GM21529 (cell line): ENCODE data around the gene SRSF3.
A peak's percentile ranks its signal among the peaks of the same experiment; 100 is the strongest.

Source experiments
- ATAC-seq: cut with Tn5 transposase; IDR thresholded peaks from one replicate; pipeline ENCODE4 v1.9.1; 2021; ENCODE audit not compliant: unreplicated experiment

The SRSF3 gene

DNA sequence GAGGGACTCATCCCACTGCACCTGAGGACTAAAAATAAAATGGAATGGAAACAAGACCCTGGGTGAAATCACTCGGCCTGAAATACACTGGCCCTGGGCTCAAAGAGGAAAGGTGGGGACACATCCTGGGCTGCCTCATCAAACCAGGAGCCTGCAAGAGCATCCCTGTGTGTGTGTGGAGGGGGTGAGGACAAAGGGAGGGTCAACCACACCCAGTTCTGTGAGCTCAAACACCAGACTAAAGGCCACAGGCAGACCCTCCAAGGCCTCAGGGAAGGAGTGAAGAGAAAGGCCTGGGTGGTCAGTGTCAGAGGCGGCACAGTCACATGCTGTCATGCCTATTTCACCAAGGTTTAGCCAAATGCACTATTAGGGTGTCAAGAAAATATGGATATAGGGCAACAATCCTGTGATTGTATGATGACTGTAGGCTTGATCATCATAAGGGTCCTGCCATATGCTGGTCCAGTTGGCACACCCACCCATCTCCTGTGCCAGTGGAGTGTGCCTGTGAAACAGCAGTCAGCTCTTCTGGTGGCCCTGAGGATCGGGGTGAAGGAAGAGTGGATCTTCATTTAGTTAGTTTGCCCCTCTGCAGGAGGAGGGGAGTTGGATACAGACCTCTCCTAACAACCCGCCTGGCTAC is 28.9 kb downstream of the SRSF3 start:
- peak; percentile 8 for ATAC-seq

GRCh38 chr6:36623547-36624459 is 29.6 kb downstream of the SRSF3 start:
- ATAC-seq = peak; percentile 54

DNA sequence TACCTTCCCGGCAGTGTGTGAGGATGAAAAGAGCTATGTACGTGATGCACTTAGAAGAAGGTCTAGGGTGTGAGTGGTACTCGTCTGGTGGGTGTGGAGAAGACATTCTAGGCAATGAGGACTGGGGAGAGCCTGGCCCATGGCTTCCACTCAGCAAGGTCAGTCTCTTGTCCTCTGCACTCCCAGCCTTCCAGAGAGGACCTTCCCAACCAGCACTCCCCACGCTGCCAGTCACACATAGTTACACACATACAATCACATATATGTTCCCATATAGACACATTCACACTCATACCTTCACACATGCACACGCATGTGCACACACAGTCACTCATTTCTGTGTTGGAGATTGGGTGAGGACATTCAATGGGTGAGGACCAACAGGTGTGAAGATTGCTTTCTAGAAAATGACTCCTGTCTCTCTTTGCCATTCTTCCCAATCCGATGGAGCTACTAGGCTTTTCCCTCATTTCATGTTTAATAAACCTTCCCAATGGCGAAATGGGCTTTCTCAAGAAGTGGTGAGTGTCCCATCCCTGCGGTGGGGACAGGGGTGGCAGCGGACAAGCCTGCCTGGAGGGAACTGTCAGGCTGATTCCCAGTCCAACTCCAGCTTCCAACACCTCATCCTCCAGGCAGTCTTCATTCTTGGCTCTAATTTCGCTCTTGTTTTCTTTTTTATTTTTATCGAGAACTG is 30.4 kb downstream of the SRSF3 start:
- no peak for ATAC-seq

GRCh38 chr6:36625158-36625919 is 31.2 kb downstream of the SRSF3 start:
- no peak for ATAC-seq

DNA sequence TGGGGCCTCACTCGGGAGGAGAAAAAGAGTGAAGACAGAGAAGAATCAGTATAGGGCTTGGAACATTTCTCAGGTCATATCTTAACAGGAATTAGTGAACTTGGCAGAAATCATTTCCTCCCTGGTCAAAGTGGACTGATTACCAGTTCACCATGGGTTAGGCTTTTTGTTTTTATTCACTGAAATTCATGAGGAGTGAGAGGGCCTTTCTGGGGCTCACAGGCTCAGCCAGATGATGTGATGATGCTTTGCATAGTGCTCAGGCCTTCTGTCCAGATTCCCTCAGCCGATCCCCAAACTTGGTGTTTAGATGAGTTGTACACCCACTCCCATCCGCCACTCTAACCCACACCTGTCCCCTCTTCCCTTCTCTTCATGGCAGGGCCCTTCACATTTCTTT is 32.5 kb downstream of the SRSF3 start:
- ATAC-seq = no peak

DNA sequence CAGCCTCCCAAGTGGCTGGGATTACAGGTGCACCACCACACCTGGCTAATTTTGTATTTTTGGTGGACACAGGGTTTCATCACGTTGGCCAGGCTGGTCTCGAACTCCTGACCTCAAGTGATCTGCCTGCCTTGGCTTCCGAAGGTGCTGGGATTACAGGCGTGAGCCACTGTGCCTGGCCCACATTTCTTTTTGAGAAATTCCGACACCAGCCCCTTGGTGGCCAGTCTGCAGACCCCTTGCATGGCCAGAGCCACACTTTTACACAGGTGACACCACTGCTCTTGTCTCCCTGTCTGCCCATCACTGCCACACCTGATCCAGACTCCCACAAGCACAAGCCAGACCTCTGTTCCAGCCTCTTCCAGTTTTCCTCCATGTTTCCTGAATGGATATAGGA is 33.0 kb downstream of the SRSF3 start:
- no peak for ATAC-seq

DNA sequence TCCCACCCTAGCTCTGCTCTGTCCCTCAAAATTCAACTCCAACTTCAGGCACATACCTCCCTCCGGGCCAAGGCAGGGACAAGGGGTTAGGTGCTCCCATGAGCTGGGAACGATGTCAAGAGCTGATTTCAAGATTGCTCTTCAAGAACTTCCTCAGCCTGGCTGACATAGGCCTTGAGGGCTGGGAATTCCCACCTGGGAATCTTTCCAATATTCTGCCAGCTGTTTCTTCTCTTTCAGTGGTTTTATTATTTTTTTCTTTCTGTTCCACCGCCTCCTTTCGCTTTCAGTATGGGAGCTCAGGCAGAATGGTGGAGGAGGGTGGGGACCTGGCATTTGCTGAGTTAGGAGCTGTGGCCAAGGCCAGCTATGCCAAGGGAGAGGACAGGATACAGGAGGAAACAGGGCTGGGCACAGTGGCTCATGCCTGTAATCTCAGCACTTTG is 33.7 kb downstream of the SRSF3 start:
- no peak for ATAC-seq

DNA sequence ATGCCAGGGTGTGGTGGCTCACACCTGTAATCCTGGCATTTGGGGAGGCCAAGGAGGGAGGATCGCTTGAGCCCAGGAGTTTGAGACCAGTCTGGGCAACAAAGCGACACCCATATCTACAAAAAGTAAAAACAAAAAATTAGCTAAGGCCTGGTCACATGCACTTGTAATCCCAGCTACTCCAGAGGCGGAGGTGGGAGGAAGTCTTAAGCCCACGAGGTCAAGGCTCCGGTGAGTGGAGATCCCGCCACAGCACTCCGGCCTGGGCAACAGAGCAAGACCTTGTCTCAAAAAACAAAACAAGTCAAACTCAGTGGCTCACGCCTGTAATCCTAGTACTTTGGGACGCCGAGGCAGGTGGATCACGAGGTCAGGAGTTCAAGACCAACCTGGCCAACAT is 35.6 kb downstream of the SRSF3 start:
- no peak for ATAC-seq

DNA sequence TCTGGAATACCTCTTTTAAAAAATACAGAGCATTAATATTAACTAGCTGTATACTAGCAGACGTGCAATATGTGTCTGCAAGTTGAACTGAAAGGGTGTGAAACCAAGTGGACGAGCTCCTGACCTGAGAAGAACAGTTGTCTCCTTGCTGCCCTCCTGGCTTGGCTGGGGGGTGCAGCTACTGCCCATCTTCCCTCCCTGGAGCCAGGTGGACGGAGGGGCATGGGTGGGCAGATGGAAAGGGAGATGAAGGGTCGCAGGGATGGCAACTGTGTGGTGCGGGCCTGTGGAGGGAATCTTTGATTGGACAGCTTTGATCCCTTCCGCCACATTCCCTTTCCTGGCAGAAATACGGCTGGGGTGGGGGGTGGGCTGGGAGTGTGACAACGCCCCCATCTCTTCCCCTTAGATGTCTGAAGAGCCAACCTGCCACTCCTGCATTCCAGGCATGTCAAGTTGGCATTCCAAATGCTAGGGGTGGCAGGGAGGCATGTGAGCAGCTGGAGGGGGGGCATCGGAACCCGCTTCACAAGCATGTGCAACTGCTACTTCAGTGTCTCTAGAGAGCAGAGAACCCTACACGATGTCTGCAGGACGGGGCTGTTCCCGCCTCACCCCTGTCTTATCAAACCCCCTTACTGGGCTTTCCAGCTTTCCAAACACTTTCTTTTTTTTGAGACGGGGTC is 37.3 kb downstream of the SRSF3 start:
- no peak for ATAC-seq

- ATAC-seq = no peak
Observed at GRCh38 chr6:36633370-36633769, 39.2 kb downstream of the SRSF3 start.

GRCh38 chr6:36633915-36634314 is 39.8 kb downstream of the SRSF3 start:
- ATAC-seq = no peak

GRCh38 chr6:36634317-36635108 is 40.4 kb downstream of the SRSF3 start:
- ATAC-seq = no peak

DNA sequence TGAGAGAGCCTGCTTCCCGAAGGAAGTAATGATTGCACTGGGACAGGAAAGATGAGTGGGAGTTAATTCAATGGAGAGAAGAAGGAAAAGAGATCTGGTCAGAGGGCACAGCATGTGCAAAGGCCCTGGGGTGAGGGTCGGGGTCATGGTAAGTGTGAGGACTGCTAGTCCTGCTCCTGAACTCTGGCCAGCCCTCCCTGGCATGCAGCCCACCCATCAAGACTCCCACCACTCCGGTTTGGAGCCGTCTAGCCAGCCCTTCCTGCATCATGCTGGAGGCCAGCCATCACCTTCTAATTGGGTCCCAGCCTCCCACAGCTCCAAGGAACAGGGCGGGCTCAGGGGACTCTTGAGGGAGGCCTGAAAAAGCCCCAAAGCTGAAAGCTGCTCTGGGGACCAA is 42.1 kb downstream of the SRSF3 start:
- no peak for ATAC-seq

DNA sequence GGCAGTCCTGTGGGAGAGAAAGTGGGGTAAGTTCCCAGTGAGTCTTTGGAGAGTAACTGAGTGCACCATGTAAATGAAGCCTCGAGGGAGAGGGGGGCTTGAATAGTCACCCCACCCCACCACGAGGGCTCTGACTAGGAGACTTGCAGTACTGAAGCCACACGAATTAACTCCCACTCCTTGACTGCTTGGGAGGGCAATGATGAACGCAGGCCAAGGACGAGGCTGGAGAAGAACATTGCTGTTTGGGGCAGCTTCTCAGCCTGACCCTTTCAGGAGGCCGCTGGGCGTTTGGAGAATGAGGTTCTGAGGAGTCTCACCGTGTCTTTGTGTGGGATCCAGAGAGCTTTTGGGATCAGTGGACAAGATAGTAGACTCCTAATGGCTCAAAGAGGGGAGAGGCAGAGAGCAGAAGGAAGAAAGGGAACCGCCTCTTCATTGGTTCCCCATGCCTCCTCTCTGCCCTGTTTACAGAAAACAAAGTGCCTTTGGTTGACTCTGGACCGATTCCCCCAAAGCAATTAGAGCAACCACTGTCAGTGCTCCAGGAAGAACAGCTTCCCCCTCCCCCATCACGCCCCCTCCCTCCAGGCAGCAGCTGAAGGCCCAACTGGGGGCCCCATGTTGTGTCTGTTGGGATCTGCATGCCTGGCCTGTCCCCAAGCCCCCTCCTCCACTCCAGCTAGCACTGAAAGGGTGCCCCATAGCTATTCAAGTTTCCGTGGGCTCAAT is 42.7 kb downstream of the SRSF3 start:
- no peak for ATAC-seq

GRCh38 chr6:36638579-36638978 is 44.4 kb downstream of the SRSF3 start:
- ATAC-seq = no peak

- no peak for ATAC-seq
Observed at GRCh38 chr6:36639171-36639808, 45.1 kb downstream of the SRSF3 start.

GRCh38 chr6:36641543-36641942 is 47.4 kb downstream of the SRSF3 start:
- no peak for ATAC-seq
